Epithelial cell of proximal tubule (primary cell): ENCODE measurements around the gene N4BP2L2. TPM values are rescaled to one million over a fixed set of nuclear protein-coding genes. Genes with fewer than 3 reads are reported as not detected.

Experiments
- DNase-seq: peaks from one replicate; pipeline ENCODE4 v3.0.0-alpha.2; 2011; ENCODE audit warnings: low read depth
- H3K4me3 ChIP-seq: 2 replicates; pipeline ENCODE4 v1.5.1; 2011; ENCODE audit warnings: low read depth, mild to moderate bottlenecking, low read length
- CTCF ChIP-seq: conservative IDR thresholded peaks from 2 replicates; pipeline ENCODE4 v1.5.1; 2012; ENCODE audit warnings: low read depth, mild to moderate bottlenecking, low read length
- total RNA-seq: library from RNA; depleted of rRNA; stranded (reverse); fragments of >200 nt; gene quantifications from 2 replicates; pipeline ENCODE4 v1.2.3, GENCODE V29; 2015

The N4BP2L2 gene
- total RNA-seq, 1 donor from 2014 or later = 38.7 TPM

GRCh38 chr13:32427852-32428580 is 110.6 kb downstream of the N4BP2L2 start, which contains the start of gene N4BP2L1:
Gene N4BP2L1, minus strand, starts transcription at chr13:32428130. Its CDS starts 48 bp downstream, at chr13:32428082.
- H3K4me3 ChIP-seq = peak within 1 kb of the TSS; percentile 60
- no peak for TF ChIP-seq CTCF
- DNase-seq = no peak

GRCh38 chr13:32426990-32427851 is 111.4 kb downstream of the N4BP2L2 start:
- DNase-seq = no peak
- H3K4me3 ChIP-seq = peak overlapping the region; percentile 60
- TF ChIP-seq CTCF = no peak

- DNase-seq = no peak
- TF ChIP-seq CTCF = no peak
- peak overlapping the region; percentile 60 for H3K4me3 ChIP-seq
Observed at GRCh38 chr13:32426191-32426989, 112.2 kb downstream of the N4BP2L2 start.

- H3K4me3 ChIP-seq = no peak overlapping the region
- no peak for TF ChIP-seq CTCF
- DNase-seq = no peak
Observed at GRCh38 chr13:32425158-32425557, 113.4 kb downstream of the N4BP2L2 start.

GRCh38 chr13:32423592-32423991 is 115.0 kb downstream of the N4BP2L2 start:
- no peak for TF ChIP-seq CTCF
- DNase-seq = no peak
- no peak overlapping the region for H3K4me3 ChIP-seq

- no peak overlapping the region for H3K4me3 ChIP-seq
- TF ChIP-seq CTCF = no peak
- no peak for DNase-seq
Observed at GRCh38 chr13:32419862-32420261, 118.7 kb downstream of the N4BP2L2 start.
